ENCODE results near the gene EPS8.

- TF ChIP-seq YY1 (IDR thresholded peaks at IDR 0.05; ENCODE audit: insufficient read depth, insufficient read length) (no peak), SUZ12 (IDR thresholded peaks at IDR 0.05; ENCODE audit: extremely low read depth, insufficient read depth, insufficient read length) (no peak)
These were observed 193.0 kb downstream of the EPS8 start for GRCh38 chr12:15596174-15596573.
